B cell (primary cell): ENCODE measurements around the gene TNFRSF25. TPM values are rescaled to one million over a fixed set of nuclear protein-coding genes. Genes with fewer than 3 reads are reported as not detected.

Source experiments
- ATAC-seq: fragments of 200-7000 bp; cut with Tn5 transposase; one replicate; pipeline ENCODE4 v1.10.0; 2021; ENCODE audit warnings: low read depth, mild to moderate bottlenecking, moderate number of reproducible peaks, moderate library complexity
- CTCF ChIA-PET: fragments of 350-600 bp; sonication (Branson Sonifier 250); formaldehyde crosslinking; loops from one replicate; lab custom pipeline; 2021; ENCODE audit warnings: antibody characterized with exemption, inconsistent platforms; lab: Charles Lee
- POLR2A ChIA-PET: fragments of 350-600 bp; sonication (Branson Sonifier 250); formaldehyde crosslinking; loops from one replicate; lab custom pipeline; 2021; ENCODE audit warnings: antibody characterized with exemption; lab: Charles Lee
- DNase-seq: peaks from one replicate; pipeline ENCODE4 v3.0.0; 2013
- H2AFZ ChIP-seq: 2 replicates; pipeline ENCODE4 v1.6.1; 2012; ENCODE audit warnings: mild to moderate bottlenecking, low read depth, low read length; ENCODE audit not compliant: insufficient read depth, poor library complexity, severe bottlenecking
- H3K27ac ChIP-seq, 2 donors: 1 replicate in 1 of 2; 2 replicates in 1 of 2; pipeline ENCODE4 v1.5.1; 2012 to 2013; ENCODE audit warnings: low read length in 2 of 2, mild to moderate bottlenecking in 2 of 2, moderate library complexity in 1 of 2
- H3K27me3 ChIP-seq, 4 experiments: fragments of 200-600 bp in 1 of 4; sonication (generic) in 1 of 4; replicated peaks in 1 of 4; 1 replicate in 2 of 4; 2 replicates in 2 of 4; pipeline versions ENCODE4 v1.6.1 to v1.7.0; 2013 to 2016; ENCODE audit warnings: low read length in 3 of 4, mild to moderate bottlenecking in 2 of 4, mixed read lengths in 1 of 4, moderate library complexity in 1 of 4; ENCODE audit not compliant: insufficient read depth in 4 of 4, control insufficient read depth in 3 of 4; ENCODE audit errors: control extremely low read depth in 1 of 4
- H3K36me3 ChIP-seq, 2 experiments: replicated peaks in 1 of 2; 1 replicate in 1 of 2; 2 replicates in 1 of 2; pipeline versions ENCODE4 v1.6.1 to v1.7.1; 2013; ENCODE audit warnings: low read length in 1 of 2; ENCODE audit not compliant: insufficient read depth in 2 of 2, control insufficient read depth in 1 of 2; ENCODE audit errors: control extremely low read depth in 1 of 2, extremely low read depth in 1 of 2
- H3K4me1 ChIP-seq, 2 donors: fragments of 200-600 bp in 1 of 2; sonication (generic) in 1 of 2; 1 replicate in 1 of 2; 2 replicates in 1 of 2; pipeline versions ENCODE4 v1.5.1 to v1.6.1; 2013 to 2017; ENCODE audit warnings: low read length in 2 of 2; ENCODE audit not compliant: control insufficient read depth in 2 of 2, insufficient read depth in 2 of 2
- H3K4me2 ChIP-seq: replicated peaks from 2 replicates; pipeline ENCODE3; 2012; ENCODE audit warnings: mild to moderate bottlenecking, low read depth, low read length; ENCODE audit not compliant: poor library complexity, severe bottlenecking
- H3K4me3 ChIP-seq, 5 experiments: fragments of 200-600 bp in 1 of 5; sonication (generic) in 1 of 5; 1 replicate in 3 of 5; 2 replicates in 2 of 5; pipeline versions ENCODE4 v1.5.1 to v1.7.0; 2011 to 2016; ENCODE audit warnings: low read length in 4 of 5, mild to moderate bottlenecking in 4 of 5, low read depth in 2 of 5, control low read depth in 1 of 5, moderate library complexity in 1 of 5; ENCODE audit not compliant: insufficient read depth in 1 of 5; ENCODE audit errors: control extremely low read depth in 1 of 5, extremely low read depth in 1 of 5
- H3K79me2 ChIP-seq: fragments of 200-600 bp; sonication (generic); one replicate; pipeline ENCODE4 v1.6.0; 2016; ENCODE audit warnings: low read length; ENCODE audit not compliant: control insufficient read depth, insufficient read depth
- H3K9ac ChIP-seq: fragments of 200-600 bp; sonication (generic); 2 replicates; pipeline ENCODE4 v1.6.1; 2017; ENCODE audit warnings: mild to moderate bottlenecking, low read length, moderate library complexity
- H3K9me3 ChIP-seq, 3 donors: one replicate each; pipeline versions ENCODE4 v1.6.1 to v1.7.1; 2013; ENCODE audit warnings: low read length in 2 of 3; ENCODE audit not compliant: control insufficient read depth in 2 of 3, insufficient read depth in 1 of 3; ENCODE audit errors: control extremely low read depth in 1 of 3
- H4K20me1 ChIP-seq: 2 replicates; pipeline ENCODE4 v1.6.0; 2012; ENCODE audit warnings: mild to moderate bottlenecking, low read length; ENCODE audit not compliant: insufficient read depth, control insufficient read depth, poor library complexity, severe bottlenecking
- H3K27ac Mint-ChIP-seq: one replicate; pipeline ENCODE4 v1.8.0; 2021; ENCODE audit warnings: mixed read lengths
- H3K27me3 Mint-ChIP-seq: one replicate; pipeline ENCODE4 v1.8.0; 2021; ENCODE audit warnings: mixed read lengths
- H3K4me1 Mint-ChIP-seq: one replicate; pipeline ENCODE4 v1.8.0; 2021; ENCODE audit warnings: mixed read lengths
- H3K4me3 Mint-ChIP-seq: one replicate; pipeline ENCODE4 v1.8.0; 2021; ENCODE audit warnings: mixed read lengths
- H3K9me3 Mint-ChIP-seq: one replicate; pipeline ENCODE4 v1.8.0; 2022; ENCODE audit warnings: mixed read lengths; ENCODE audit not compliant: insufficient read depth
- EZH2 ChIP-seq: IDR thresholded peaks from 2 replicates; pipeline ENCODE4 v1.6.1; 2012; ENCODE audit warnings: borderline replicate concordance, low read depth, mild to moderate bottlenecking, moderate library complexity, low read length; ENCODE audit not compliant: insufficient read depth, poor library complexity, severe bottlenecking
- WGBS: methylation state at CpG from one replicate; pipeline ENCODE4 v1.1.5; 2013; ENCODE audit warnings: missing lambda C conversion rate; ENCODE audit not compliant: insufficient coverage; 5-methylcytosine and 5-hydroxymethylcytosine counted together
- intact Hi-C: fragments of 100-400 bp; cut with micrococcal nuclease; formaldehyde crosslinking; loops from one replicate; pipeline ENCODE4 v1.10.0; 2022
- polyA plus RNA-seq: library from polyadenylated mRNA; depleted of rRNA; stranded (reverse); fragments of >200 nt; gene quantifications from 2 replicates; pipeline ENCODE4 v1.2.3, GENCODE V29; 2012
- total RNA-seq, 2 donors: library from RNA; stranded (reverse); fragments of 120-200 nt in 1 of 2; gene quantifications; 1 replicate in 1 of 2; 2 replicates in 1 of 2; pipeline versions ENCODE4 v1.2.3 to v1.2.4, GENCODE V29; 2013 to 2022
- TF ChIP-seq, protein P1 (sequence below): fragments of 200-600 bp; IDR thresholded peaks from one replicate; pipeline ENCODE4 v1.8.0; 2022; ENCODE audit warnings: antibody characterized with exemption, mild to moderate bottlenecking

Gene TNFRSF25
- total and polyA plus RNA-seq, 2 donors (not counting 1 experiment from before 2014, with no cell fraction given) = 2.6 to 7.1 TPM

DNA sequence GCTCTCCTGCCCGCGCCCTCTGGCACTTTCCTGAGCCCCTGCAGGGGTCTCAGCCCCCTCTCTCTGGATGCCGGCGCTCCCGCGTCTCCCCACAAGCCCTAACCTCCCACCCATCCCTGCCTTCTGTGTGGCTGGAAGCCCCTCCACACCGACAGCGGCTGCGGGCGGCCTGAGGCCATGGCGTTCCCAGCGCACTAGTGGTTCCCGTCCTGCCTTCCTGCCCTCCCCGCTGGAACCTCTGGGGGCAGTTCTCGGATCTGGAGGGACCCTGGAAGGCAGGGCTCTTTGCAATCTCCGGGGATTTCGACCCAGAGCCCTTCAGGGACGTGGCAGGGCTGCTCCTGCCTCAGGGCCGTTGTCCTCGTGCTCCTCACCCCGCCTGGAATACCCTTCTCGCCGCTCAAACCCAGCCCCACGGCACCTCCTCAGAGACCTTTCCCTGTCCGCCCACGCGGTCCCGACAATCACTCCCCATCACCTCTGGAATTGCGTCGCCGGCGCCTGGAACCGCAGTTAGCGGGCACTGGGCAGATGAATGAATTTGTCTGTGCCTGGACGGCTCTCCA, 41.9 kb downstream of the TNFRSF25 start:
- POLR2A ChIA-PET = no interaction called here
- H3K9ac ChIP-seq = peak overlapping the region; percentile 25

More for the DNA sequence above, 41.9 kb downstream of the TNFRSF25 start:
- Histone ChIP-seq H2AFZ (peak overlapping the region; percentile 69), H3K4me2 (peak overlapping the region; percentile 77), H3K4me1 (peaks cover 27 to 41% of the 10 kb centered on the region in 2 donors), H3K27ac (no peak overlapping the region), H3K9me3 (peaks cover 0 to 12% (median 0%) of the 10 kb centered on the region in 3 donors), H3K27me3 (peaks cover 0 to 66% (median 31%) of the 10 kb centered on the region in 4 experiments), H3K36me3 (no peaks in the 10 kb centered on the region), H3K4me3 (peak overlapping the region in 3 of 5 experiments; percentile 5 to 37 (median 23)), H3K79me2 (no peaks in the 10 kb centered on the region), H4K20me1 (no peaks in the 10 kb centered on the region)
- 9% methylated on average over 35 of the region's 35 CpGs for WGBS
- no peaks in the 10 kb centered on the region for H3K9me3 Mint-ChIP-seq
- CTCF ChIA-PET = interaction anchor here (0.8 to 6.1 kb wide), 10 partner anchors 8 to 221 kb away, joined by 3 to 53 read pairs (median 4); partner anchors contain the start of gene PLEKHG5
- H3K27ac Mint-ChIP-seq = no peak overlapping the region
- peaks cover 44% of the 10 kb centered on the region for H3K27me3 Mint-ChIP-seq
- no peak for ATAC-seq
- TF ChIP-seq EZH2 = no peak
- TF ChIP-seq, protein P1, sequence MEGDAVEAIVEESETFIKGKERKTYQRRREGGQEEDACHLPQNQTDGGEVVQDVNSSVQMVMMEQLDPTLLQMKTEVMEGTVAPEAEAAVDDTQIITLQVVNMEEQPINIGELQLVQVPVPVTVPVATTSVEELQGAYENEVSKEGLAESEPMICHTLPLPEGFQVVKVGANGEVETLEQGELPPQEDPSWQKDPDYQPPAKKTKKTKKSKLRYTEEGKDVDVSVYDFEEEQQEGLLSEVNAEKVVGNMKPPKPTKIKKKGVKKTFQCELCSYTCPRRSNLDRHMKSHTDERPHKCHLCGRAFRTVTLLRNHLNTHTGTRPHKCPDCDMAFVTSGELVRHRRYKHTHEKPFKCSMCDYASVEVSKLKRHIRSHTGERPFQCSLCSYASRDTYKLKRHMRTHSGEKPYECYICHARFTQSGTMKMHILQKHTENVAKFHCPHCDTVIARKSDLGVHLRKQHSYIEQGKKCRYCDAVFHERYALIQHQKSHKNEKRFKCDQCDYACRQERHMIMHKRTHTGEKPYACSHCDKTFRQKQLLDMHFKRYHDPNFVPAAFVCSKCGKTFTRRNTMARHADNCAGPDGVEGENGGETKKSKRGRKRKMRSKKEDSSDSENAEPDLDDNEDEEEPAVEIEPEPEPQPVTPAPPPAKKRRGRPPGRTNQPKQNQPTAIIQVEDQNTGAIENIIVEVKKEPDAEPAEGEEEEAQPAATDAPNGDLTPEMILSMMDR = no peak
- intact Hi-C loops = no loop called here
- no peak for DNase-seq
- peaks cover 15% of the 10 kb centered on the region for H3K4me1 Mint-ChIP-seq
- peak overlapping the region; percentile 79 for H3K4me3 Mint-ChIP-seq
